Measurements from ENCODE around the gene ARHGEF18. TPM values are rescaled to one million over a fixed set of nuclear protein-coding genes. Genes with fewer than 3 reads are reported as not detected.
A peak's percentile ranks its signal among the peaks of the same experiment; 100 is the strongest.
"Not testable (repeated sequence)": the region's sequence is repeated elsewhere in the genome, so short reads cannot be mapped to it uniquely, and the experiment has no call there.

Gene ARHGEF18
- total and polyA plus RNA-seq, 2 experiments from 2014 or later, result 9.5 to 33.8 TPM

- 34 to 36% methylated on average over 22 of the region's 22 CpGs for WGBS, 2 experiments (ENCODE audit: low coverage in 1 of 2, low lambda C conversion rate in 2 of 2, missing lambda C conversion rate in 2 of 2)
- H4K20me1 ChIP-seq (ENCODE audit: insufficient read depth), result no peaks in the 10 kb centered on the region
- peak; percentile 69 for DNase-seq
- H3K9me2 ChIP-seq (ENCODE audit: insufficient read depth), result no peaks in the 10 kb centered on the region
- peaks cover 5% of the 10 kb centered on the region; the same call in 1 of the 2 replicates for H3K27me3 ChIP-seq (replicated peaks; ENCODE audit: insufficient read depth)
- H3K27ac ChIP-seq, result no peak overlapping the region
- no peaks in the 10 kb centered on the region for H3K4me1 ChIP-seq (ENCODE audit: insufficient read depth)
- H3K79me2 ChIP-seq (ENCODE audit: insufficient read depth), result no peaks in the 10 kb centered on the region
- no peaks in the 10 kb centered on the region for H3F3A ChIP-seq (ENCODE audit: insufficient read depth)
- no peaks in the 10 kb centered on the region for H3K9me3 ChIP-seq (ENCODE audit: low read depth)
- in situ Hi-C loops (cut with MboI), result loop anchor here (25.0 kb wide), 1 partner anchor 229 kb away; no protein-coding TSS in a partner anchor
- H3K9ac ChIP-seq, result no peak overlapping the region
- no peak for TF ChIP-seq EZH2phosphoT487 (IDR thresholded peaks at IDR 0.05; ENCODE audit: insufficient read depth, low read depth)
- TF ChIP-seq EZH2 (IDR thresholded peaks at IDR 0.05; ENCODE audit: insufficient read depth, poor library complexity, severe bottlenecking), result no peak
- H2AFZ ChIP-seq, result peak overlapping the region; percentile 63
- no peak overlapping the region for H3K4me2 ChIP-seq (ENCODE audit: unreplicated experiment)
- no peak overlapping the region for H3K4me3 ChIP-seq
- H3K36me3 ChIP-seq (ENCODE audit: low read depth), result no peaks in the 10 kb centered on the region
Observed at GRCh38 chr19:7340959-7341837, 7.5 kb upstream of the ARHGEF18 start.

- Histone ChIP-seq H3K27me3 (replicated peaks; ENCODE audit: insufficient read depth) (peaks cover 5% of the 10 kb centered on the region; the same call in 1 of the 2 replicates), H3K4me2 (ENCODE audit: unreplicated experiment) (no peak overlapping the region), H3K9ac (no peak overlapping the region), H3K9me2 (ENCODE audit: insufficient read depth) (no peaks in the 10 kb centered on the region), H4K20me1 (ENCODE audit: insufficient read depth) (no peaks in the 10 kb centered on the region), H3K36me3 (ENCODE audit: low read depth) (no peaks in the 10 kb centered on the region), H3K79me2 (ENCODE audit: insufficient read depth) (no peaks in the 10 kb centered on the region), H3K9me3 (ENCODE audit: low read depth) (no peaks in the 10 kb centered on the region), H3F3A (ENCODE audit: insufficient read depth) (no peaks in the 10 kb centered on the region), H3K4me3 (no peak overlapping the region), H2AFZ (no peak overlapping the region), H3K27ac (no peak overlapping the region), H3K4me1 (ENCODE audit: insufficient read depth) (no peaks in the 10 kb centered on the region)
- no peak for TF ChIP-seq EZH2 (IDR thresholded peaks at IDR 0.05; ENCODE audit: insufficient read depth, poor library complexity, severe bottlenecking)
- TF ChIP-seq EZH2phosphoT487 (IDR thresholded peaks at IDR 0.05; ENCODE audit: insufficient read depth, low read depth), result no peak
- in situ Hi-C loops (cut with MboI), result loop anchor here (25.0 kb wide), 1 partner anchor 230 kb away; no protein-coding TSS in a partner anchor
- WGBS, 2 experiments (ENCODE audit: low coverage in 1 of 2, low lambda C conversion rate in 2 of 2, missing lambda C conversion rate in 2 of 2), result 86 to 87% methylated on average over 5 of the region's 5 CpGs
- no peak for DNase-seq
Observed at GRCh38 chr19:7342143-7342542, 6.6 kb upstream of the ARHGEF18 start.

GRCh38 chr19:7346488-7346971, 2.2 kb upstream of the ARHGEF18 start:
- Histone ChIP-seq H3K4me3 (no peak overlapping the region), H4K20me1 (ENCODE audit: insufficient read depth) (no peaks in the 10 kb centered on the region), H3K9ac (no peak overlapping the region), H3K9me3 (ENCODE audit: low read depth) (no peaks in the 10 kb centered on the region), H3K36me3 (ENCODE audit: low read depth) (no peaks in the 10 kb centered on the region), H3K27me3 (replicated peaks; ENCODE audit: insufficient read depth) (no peaks in the 10 kb centered on the region), H3K9me2 (ENCODE audit: insufficient read depth) (no peaks in the 10 kb centered on the region), H3K79me2 (ENCODE audit: insufficient read depth) (no peaks in the 10 kb centered on the region), H3K4me1 (ENCODE audit: insufficient read depth) (no peaks in the 10 kb centered on the region), H3F3A (ENCODE audit: insufficient read depth) (no peaks in the 10 kb centered on the region), H3K4me2 (ENCODE audit: unreplicated experiment) (no peak overlapping the region), H3K27ac (no peak overlapping the region), H2AFZ (no peak overlapping the region)
- 50 to 54% methylated on average over 7 of the region's 7 CpGs for WGBS, 2 experiments (ENCODE audit: low coverage in 1 of 2, low lambda C conversion rate in 2 of 2, missing lambda C conversion rate in 2 of 2)
- TF ChIP-seq EZH2phosphoT487 (IDR thresholded peaks at IDR 0.05; ENCODE audit: insufficient read depth, low read depth), result no peak
- TF ChIP-seq EZH2 (IDR thresholded peaks at IDR 0.05; ENCODE audit: insufficient read depth, poor library complexity, severe bottlenecking), result no peak
- in situ Hi-C loops (cut with MboI), result loop anchor here (25.0 kb wide), 1 partner anchor 234 kb away; no protein-coding TSS in a partner anchor
- no peak for DNase-seq

- not testable (repeated sequence) for H3K9me2 ChIP-seq (ENCODE audit: insufficient read depth); H2AFZ ChIP-seq; H3K36me3 ChIP-seq (ENCODE audit: low read depth); H3K4me3 ChIP-seq; H3F3A ChIP-seq (ENCODE audit: insufficient read depth); H3K4me1 ChIP-seq (ENCODE audit: insufficient read depth); H3K9me3 ChIP-seq (ENCODE audit: low read depth); DNase-seq; H3K79me2 ChIP-seq (ENCODE audit: insufficient read depth); H3K9ac ChIP-seq; H3K4me2 ChIP-seq (ENCODE audit: unreplicated experiment); H3K27ac ChIP-seq; H4K20me1 ChIP-seq (ENCODE audit: insufficient read depth); H3K27me3 ChIP-seq (replicated peaks; ENCODE audit: insufficient read depth)
- 75 to 76% methylated on average over 6 to 7 of the region's 7 CpGs for WGBS, 2 experiments (ENCODE audit: low coverage in 1 of 2, low lambda C conversion rate in 2 of 2, missing lambda C conversion rate in 2 of 2)
- in situ Hi-C loops (cut with MboI), result loop anchor here (25.0 kb wide), 1 partner anchor 235 kb away; no protein-coding TSS in a partner anchor
Observed at GRCh38 chr19:7346997-7347396, 1.7 kb upstream of the ARHGEF18 start.

Measured in GM23248 (cell line).